Neural progenitor cell (in vitro differentiated cells): ENCODE measurements around the gene AP4E1. TPM values are rescaled to one million over a fixed set of nuclear protein-coding genes. Genes with fewer than 3 reads are reported as not detected.

ENCODE experiments used
- DNase-seq: peaks from one replicate; pipeline ENCODE4 v3.0.0-alpha.2; 2016; ENCODE audit warnings: low spot score
- H2AFZ ChIP-seq: fragments of 200-600 bp; sonication (generic); replicated peaks from 2 replicates; pipeline ENCODE4 v1.6.1; 2016; ENCODE audit warnings: antibody characterized with exemption
- H3F3A ChIP-seq: fragments of 200-600 bp; sonication (generic); 2 replicates; pipeline ENCODE4 v1.6.1; 2016; ENCODE audit warnings: antibody characterized with exemption, low read depth
- H3K27ac ChIP-seq: fragments of 200-600 bp; sonication (generic); 2 replicates; pipeline ENCODE4 v1.5.1; 2016; ENCODE audit warnings: mild to moderate bottlenecking
- H3K27me3 ChIP-seq: fragments of 200-600 bp; sonication (generic); 2 replicates; pipeline ENCODE4 v1.6.1; 2016; ENCODE audit warnings: mild to moderate bottlenecking, moderate library complexity
- H3K36me3 ChIP-seq: fragments of 200-600 bp; sonication (generic); 2 replicates; pipeline ENCODE4 v1.5.1; 2016
- H3K4me1 ChIP-seq: fragments of 200-600 bp; sonication (generic); 2 replicates; pipeline ENCODE4 v1.6.1; 2016; ENCODE audit warnings: mixed run types
- H3K4me2 ChIP-seq: fragments of 200-600 bp; sonication (generic); 2 replicates; pipeline ENCODE4 v1.6.1; 2016
- H3K4me3 ChIP-seq: fragments of 200-600 bp; sonication (generic); 2 replicates; pipeline ENCODE4 v1.5.1; 2016
- H3K79me2 ChIP-seq: fragments of 200-600 bp; sonication (generic); 2 replicates; pipeline ENCODE4 v1.6.1; 2016; ENCODE audit warnings: low read depth
- H3K9ac ChIP-seq: fragments of 200-600 bp; sonication (generic); 2 replicates; pipeline ENCODE4 v1.6.1; 2016
- H3K9me3 ChIP-seq: fragments of 200-600 bp; sonication (generic); 2 replicates; pipeline ENCODE4 v1.5.1; 2016; ENCODE audit warnings: low read depth
- H4K20me1 ChIP-seq: fragments of 200-600 bp; sonication (generic); 2 replicates; pipeline ENCODE4 v1.6.1; 2016; ENCODE audit warnings: low read depth
- H3K27ac Mint-ChIP-seq: 3 replicates; pipeline ENCODE4 v1.8.0; 2021; ENCODE audit warnings: mixed read lengths
- H3K27me3 Mint-ChIP-seq: 2 replicates; pipeline ENCODE4 v1.8.0; 2022; ENCODE audit warnings: low read depth, mild to moderate bottlenecking, inconsistent platforms, moderate library complexity, mixed read lengths; ENCODE audit not compliant: insufficient read depth
- H3K36me3 Mint-ChIP-seq: 3 replicates; pipeline ENCODE4 v1.8.0; 2021; ENCODE audit warnings: mixed read lengths
- H3K4me1 Mint-ChIP-seq: 3 replicates; pipeline ENCODE4 v1.8.0; 2021; ENCODE audit warnings: mixed read lengths
- H3K4me3 Mint-ChIP-seq: 3 replicates; pipeline ENCODE4 v1.8.0; 2021; ENCODE audit warnings: mild to moderate bottlenecking, moderate library complexity, mixed read lengths
- H3K9me3 Mint-ChIP-seq: 3 replicates; pipeline ENCODE4 v1.8.0; 2020; ENCODE audit warnings: mixed read lengths
- EZH2 ChIP-seq: fragments of 200-600 bp; sonication (generic); IDR thresholded peaks from 2 replicates; pipeline ENCODE4 v1.6.1; 2017; ENCODE audit warnings: antibody characterized with exemption, mild to moderate bottlenecking, moderate library complexity
- EZH2phosphoT487 ChIP-seq: fragments of 200-600 bp; sonication (generic); IDR thresholded peaks from 2 replicates; pipeline ENCODE4 v1.6.1; 2017; ENCODE audit warnings: antibody characterized with exemption
- total RNA-seq: library from RNA; depleted of rRNA; stranded (reverse); fragments of >200 nt; gene quantifications from 2 replicates; pipeline ENCODE4 v1.2.3, GENCODE V29; 2015; ENCODE audit warnings: low replicate concordance
- TF ChIP-seq, protein P1 (sequence below): fragments of 200-600 bp; sonication (generic); IDR thresholded peaks from 2 replicates; pipeline ENCODE4 v1.5.1; 2017; ENCODE audit warnings: antibody characterized with exemption, mild to moderate bottlenecking

The AP4E1 gene
- total RNA-seq, 1 donor from 2014 or later, result 14.0 TPM

DNA sequence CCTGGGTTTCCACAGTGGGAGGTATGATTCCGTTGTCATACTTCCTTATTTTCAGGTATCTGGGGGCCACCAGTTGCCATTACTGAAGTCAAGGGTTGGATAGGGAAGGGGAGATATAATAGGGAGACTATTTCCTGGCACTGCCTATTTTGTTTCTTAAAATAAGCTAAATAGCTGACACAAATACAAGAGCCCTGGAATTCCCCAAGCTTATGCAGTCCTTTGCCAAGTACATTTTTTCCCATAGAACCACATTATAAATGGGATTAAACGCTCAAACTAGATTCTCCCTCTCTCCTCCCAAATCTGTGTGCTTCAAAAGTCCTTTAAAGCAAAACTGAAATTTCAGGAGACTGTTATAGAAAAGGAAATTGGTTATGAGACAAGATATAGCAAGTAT, 68.7 kb downstream of the AP4E1 start:
- no peaks in the 10 kb centered on the region for H3F3A ChIP-seq
- Mint-ChIP-seq H3K27ac (no peak overlapping the region), H3K36me3 (peaks cover 28% of the 10 kb centered on the region), H3K4me3 (no peak overlapping the region), H3K27me3 (no peaks in the 10 kb centered on the region), H3K9me3 (peaks cover 5% of the 10 kb centered on the region), H3K4me1 (no peaks in the 10 kb centered on the region)
- H3K27me3 ChIP-seq, result no peaks in the 10 kb centered on the region
- H2AFZ ChIP-seq, result no peak overlapping the region
- no peaks in the 10 kb centered on the region for H4K20me1 ChIP-seq
- no peak overlapping the region for H3K27ac ChIP-seq
- no peak for DNase-seq
- no peak overlapping the region for H3K9ac ChIP-seq
- H3K9me3 ChIP-seq, result no peaks in the 10 kb centered on the region
- H3K79me2 ChIP-seq, result no peaks in the 10 kb centered on the region
- TF ChIP-seq EZH2phosphoT487, result no peak
- TF ChIP-seq EZH2, result no peak
- TF ChIP-seq, protein P1, sequence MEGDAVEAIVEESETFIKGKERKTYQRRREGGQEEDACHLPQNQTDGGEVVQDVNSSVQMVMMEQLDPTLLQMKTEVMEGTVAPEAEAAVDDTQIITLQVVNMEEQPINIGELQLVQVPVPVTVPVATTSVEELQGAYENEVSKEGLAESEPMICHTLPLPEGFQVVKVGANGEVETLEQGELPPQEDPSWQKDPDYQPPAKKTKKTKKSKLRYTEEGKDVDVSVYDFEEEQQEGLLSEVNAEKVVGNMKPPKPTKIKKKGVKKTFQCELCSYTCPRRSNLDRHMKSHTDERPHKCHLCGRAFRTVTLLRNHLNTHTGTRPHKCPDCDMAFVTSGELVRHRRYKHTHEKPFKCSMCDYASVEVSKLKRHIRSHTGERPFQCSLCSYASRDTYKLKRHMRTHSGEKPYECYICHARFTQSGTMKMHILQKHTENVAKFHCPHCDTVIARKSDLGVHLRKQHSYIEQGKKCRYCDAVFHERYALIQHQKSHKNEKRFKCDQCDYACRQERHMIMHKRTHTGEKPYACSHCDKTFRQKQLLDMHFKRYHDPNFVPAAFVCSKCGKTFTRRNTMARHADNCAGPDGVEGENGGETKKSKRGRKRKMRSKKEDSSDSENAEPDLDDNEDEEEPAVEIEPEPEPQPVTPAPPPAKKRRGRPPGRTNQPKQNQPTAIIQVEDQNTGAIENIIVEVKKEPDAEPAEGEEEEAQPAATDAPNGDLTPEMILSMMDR, result no peak
- H3K4me1 ChIP-seq, result no peaks in the 10 kb centered on the region
- H3K4me2 ChIP-seq, result no peak overlapping the region
- no peak overlapping the region for H3K4me3 ChIP-seq
- no peaks in the 10 kb centered on the region for H3K36me3 ChIP-seq

- Histone ChIP-seq H3K9me3 (no peaks in the 10 kb centered on the region), H3K27ac (no peak overlapping the region), H3F3A (no peaks in the 10 kb centered on the region), H3K9ac (no peak overlapping the region), H3K27me3 (no peaks in the 10 kb centered on the region), H3K36me3 (no peaks in the 10 kb centered on the region), H3K4me3 (no peak overlapping the region), H3K79me2 (no peaks in the 10 kb centered on the region), H3K4me2 (no peak overlapping the region), H4K20me1 (no peaks in the 10 kb centered on the region), H3K4me1 (no peaks in the 10 kb centered on the region), H2AFZ (no peak overlapping the region)
- H3K36me3 Mint-ChIP-seq, result peaks cover 26% of the 10 kb centered on the region
- TF ChIP-seq EZH2 (no peak), EZH2phosphoT487 (no peak)
- TF ChIP-seq, protein P1, result no peak
- DNase-seq, result no peak
- no peaks in the 10 kb centered on the region for H3K9me3 Mint-ChIP-seq
- no peak overlapping the region for H3K4me3 Mint-ChIP-seq
- H3K27me3 Mint-ChIP-seq, result no peaks in the 10 kb centered on the region
- H3K27ac Mint-ChIP-seq, result no peak overlapping the region
- H3K4me1 Mint-ChIP-seq, result no peaks in the 10 kb centered on the region
These were observed 70.1 kb downstream of the AP4E1 start for GRCh38 chr15:50978580-50978979.

DNA sequence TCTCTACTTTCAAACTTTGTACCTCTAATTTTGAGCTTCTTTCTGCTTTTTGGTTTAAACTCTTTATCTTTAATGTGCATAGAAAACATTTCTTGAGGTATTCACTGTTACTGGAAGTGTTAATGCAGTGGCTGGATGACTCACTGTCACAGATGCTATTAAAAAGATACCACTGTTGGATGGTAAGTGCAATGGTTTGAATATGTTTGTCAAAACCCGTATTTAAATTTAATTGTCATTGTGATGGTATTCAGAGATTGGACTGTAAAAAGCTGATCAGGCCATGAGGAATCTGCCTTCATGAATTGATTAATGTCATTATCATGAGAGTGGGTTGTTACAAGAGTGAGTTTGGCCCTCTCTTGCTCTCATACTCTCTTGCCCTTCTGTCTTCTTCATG, 70.6 kb downstream of the AP4E1 start:
- Mint-ChIP-seq H3K4me3 (no peak overlapping the region), H3K27ac (no peak overlapping the region), H3K9me3 (no peaks in the 10 kb centered on the region), H3K27me3 (no peaks in the 10 kb centered on the region), H3K36me3 (peaks cover 28% of the 10 kb centered on the region), H3K4me1 (no peaks in the 10 kb centered on the region)
- Histone ChIP-seq H3K27me3 (no peaks in the 10 kb centered on the region), H4K20me1 (no peaks in the 10 kb centered on the region), H3K9me3 (no peaks in the 10 kb centered on the region), H3K4me1 (no peaks in the 10 kb centered on the region), H2AFZ (no peak overlapping the region), H3K4me3 (no peak overlapping the region), H3F3A (no peaks in the 10 kb centered on the region), H3K9ac (no peak overlapping the region), H3K4me2 (no peak overlapping the region), H3K79me2 (no peaks in the 10 kb centered on the region), H3K27ac (no peak overlapping the region), H3K36me3 (no peaks in the 10 kb centered on the region)
- TF ChIP-seq, protein P1, result no peak
- TF ChIP-seq EZH2 (no peak), EZH2phosphoT487 (no peak)
- no peak for DNase-seq
